ENCODE measurements around the gene HEXD.

Gene HEXD

GRCh38 chr17:82439194-82439828 lies 21.2 kb downstream of the HEXD start:
- TF ChIP-seq CTCF (IDR thresholded peaks at IDR 0.05) = no peak

DNA sequence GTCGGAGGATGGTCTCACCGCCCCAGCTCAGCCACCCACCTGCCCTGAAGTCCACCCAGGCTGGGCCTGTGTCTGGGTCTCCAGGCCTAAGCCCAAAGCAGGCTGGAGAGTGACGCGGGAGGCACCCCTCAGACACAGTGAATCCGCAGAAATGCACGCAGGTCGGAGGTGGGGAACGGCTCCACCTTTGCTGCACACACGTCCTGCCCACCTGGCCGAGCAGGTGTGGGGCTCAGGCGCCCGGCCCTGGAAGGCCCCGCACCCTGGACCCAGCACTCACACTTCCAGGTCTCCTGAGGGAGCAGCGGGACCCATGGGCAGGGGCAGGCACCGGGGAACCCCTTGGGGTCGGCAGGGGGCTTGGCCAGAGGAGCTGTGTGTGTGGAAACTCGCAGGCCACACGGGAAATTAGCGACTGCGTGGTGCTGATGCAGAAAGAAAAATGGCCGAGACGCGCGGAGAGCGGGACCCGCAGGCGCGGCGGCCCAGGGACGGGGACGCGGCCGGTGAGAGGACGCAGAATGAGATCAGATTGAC lies 21.8 kb downstream of the HEXD start:
- TF ChIP-seq CTCF (IDR thresholded peaks at IDR 0.05) = no peak

DNA sequence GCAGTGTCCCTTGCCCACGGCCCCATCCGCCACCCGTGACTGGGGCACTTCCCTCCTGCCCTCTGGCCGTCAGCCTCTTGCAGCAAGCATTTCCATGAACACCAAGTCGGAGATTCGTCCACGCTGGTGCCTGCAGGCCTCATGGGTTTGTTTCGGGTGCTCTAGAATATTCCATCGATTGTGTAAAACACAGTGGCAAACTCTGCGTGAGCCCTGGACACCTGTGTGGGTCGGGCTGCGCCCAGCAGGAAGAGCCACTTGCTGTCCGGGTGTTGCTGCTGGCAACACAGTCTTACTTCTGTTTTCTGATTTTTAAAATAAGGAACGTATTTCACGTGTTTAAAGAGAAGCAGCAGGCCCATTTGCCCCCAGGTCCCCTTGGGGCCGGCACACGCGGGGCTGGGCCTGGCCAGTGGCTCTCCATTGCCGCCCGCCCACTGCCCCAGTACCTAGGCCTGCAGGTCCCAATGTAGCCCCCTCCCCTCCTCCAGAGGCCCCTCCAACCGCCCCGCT lies 22.4 kb downstream of the HEXD start:
- TF ChIP-seq CTCF (IDR thresholded peaks at IDR 0.05) = no peak

GRCh38 chr17:82440991-82441627 lies 23.0 kb downstream of the HEXD start:
- TF ChIP-seq CTCF (IDR thresholded peaks at IDR 0.05) = no peak

DNA sequence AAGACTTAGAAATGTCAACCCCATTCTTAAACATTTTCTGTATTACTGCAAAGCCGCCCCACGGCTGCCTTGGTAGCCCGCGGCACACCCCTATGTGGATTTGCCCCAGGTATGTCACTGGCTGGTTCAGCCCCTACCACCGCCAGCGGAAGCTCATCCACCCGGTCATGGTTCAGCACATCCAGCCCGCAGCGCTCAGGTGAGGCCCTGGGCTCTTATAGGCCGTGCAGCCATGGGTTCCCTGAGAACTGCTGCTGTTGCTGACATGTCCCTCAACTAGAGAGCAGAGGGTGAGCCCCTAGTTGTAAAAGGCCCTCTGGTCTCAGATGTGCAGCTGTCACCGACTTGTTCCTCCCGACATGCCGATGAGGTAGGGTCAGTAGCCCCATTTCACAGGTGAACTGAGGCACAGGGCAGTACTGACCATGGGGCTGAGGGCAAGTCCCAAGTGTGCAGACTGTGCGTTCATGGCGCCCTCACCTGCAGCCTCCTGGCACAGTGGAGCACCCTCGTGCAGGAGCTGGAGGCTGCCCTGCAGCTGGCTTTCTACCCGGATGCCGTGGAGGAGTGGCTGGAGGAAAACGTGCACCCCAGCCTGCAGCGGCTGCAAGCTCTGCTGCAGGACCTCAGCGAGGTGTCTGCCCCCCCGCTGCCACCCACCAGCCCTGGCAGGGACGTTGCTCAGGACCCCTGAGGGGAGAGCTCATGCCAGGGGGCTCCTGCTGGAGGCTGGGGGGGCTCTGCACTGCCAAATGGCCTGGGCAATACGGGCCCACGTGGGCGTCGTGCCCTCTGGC lies 23.7 kb downstream of the HEXD start:
- TF ChIP-seq CTCF (IDR thresholded peaks at IDR 0.05) = no peak

- no peak for TF ChIP-seq CTCF (IDR thresholded peaks at IDR 0.05)
Measured at GRCh38 chr17:82442643-82443464, 24.7 kb downstream of the HEXD start.
